ENCODE measurements around the gene ENDOV.

Gene ENDOV

DNA sequence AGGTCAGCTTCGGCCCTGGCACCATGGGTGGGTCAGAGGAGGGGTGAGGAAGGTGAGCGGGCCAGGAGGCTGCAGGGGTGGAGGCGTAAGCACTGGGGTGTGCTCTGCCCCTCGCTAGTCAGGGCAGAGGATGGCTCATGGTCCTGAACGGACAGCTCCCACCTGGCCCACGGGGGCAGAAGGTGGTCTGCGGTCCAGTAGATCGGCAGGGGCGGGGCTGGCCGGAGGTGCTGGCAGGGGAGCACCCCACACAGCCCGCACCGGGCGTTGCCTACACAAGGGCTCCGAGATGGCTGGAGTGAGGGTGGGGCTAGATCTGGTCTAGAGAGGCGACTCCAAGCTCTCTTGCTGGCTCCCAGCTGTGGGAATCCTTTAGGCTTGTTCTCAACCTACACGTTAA lies 53.3 kb downstream of the ENDOV start:
- DNase-seq (ENCODE audit: low read depth): no peak

DNA sequence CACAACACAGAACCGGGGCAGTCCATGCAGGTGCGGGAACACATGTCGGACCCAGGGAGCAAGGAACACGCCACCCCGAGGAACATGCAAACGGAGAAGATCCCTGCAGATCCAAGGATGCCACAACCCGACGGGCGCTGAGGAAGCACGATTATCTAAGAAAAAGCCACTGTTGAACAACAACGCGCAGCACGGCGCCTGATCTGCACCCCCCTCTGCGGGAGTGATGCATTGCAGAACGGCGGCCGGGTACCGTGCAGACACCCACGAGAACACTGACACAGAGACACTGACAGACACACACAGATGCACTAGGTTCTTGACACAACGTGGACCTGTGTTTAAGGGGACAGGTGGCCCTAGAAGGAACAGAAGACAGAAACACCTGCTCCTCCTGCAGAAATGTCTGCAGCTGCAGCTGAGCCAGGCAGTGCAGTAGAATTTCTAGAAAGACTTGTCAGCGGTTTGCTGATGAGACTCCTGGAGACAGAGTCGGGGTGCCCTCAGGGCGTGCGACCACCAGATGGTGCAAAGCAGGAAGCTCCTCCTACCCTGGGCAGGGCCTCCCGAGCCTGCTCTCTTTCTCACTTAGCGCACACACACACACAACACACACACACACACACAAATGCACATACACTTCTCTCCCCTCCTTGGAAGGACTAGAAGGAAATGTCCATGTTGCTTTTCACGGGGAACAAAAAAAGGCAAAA lies 54.0 kb downstream of the ENDOV start:
- DNase-seq (ENCODE audit: low read depth): no peak

DNA sequence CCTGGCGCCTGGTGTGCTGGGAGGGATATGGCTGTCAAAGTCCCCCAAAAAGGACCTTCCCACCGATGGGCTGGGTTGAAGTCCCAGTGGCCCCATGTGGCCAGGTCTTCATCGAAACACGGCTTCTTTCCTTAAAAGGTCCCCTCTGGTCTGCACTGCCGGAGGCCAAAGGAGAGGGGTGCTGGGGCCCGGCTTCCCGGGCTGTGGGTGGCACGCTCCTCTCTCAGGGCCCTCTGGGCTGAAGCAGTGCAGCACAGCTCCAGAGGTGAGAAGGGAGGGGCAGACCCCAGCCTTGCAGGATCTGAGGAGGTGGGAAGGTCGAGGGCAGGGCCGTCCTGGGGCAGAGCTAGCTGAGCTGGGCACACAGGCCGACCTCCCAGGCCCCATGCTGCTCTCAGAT lies 54.7 kb downstream of the ENDOV start:
- DNase-seq (ENCODE audit: low read depth): no peak

DNA sequence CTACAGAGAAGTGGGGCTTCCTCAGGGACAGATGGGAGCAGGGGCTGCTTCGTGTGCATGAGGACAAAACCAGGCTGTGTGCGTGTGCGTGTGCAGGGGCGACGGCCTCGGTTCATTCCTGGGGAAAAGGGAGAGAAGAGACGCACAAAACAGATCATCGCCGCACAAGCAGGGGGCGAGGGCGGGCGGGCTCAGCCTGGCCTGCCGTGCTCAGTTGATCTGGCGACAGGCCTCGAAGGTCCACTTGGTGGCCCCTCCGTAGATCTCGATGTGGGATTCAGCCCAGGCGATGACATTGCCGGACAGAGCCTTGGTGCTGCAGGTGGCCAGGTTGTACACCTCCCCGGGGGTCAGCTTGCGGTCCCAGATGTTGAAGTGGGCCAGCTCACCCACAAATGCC lies 55.6 kb downstream of the ENDOV start:
- no peak for DNase-seq (ENCODE audit: low read depth)

DNA sequence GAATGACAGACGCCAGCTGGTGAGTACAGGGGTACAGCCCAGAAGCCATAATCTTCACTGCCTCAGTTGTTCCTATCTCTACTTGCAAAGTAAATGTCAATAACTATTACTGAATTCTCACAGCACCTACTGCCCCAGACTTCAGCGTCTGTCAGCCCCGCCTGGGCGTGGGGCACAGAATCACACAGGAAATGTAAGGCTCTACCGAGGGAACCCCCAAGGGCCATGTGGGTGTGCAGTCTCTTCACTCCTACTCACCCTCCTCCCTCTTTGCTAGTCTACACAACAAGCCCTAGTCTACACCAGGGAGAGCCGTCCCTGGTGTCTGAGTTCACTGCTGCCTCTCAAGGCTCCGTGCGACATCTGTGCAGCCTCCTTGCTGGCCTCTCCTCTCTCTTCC lies 57.0 kb downstream of the ENDOV start:
- no peak for DNase-seq (ENCODE audit: low read depth)

DNA sequence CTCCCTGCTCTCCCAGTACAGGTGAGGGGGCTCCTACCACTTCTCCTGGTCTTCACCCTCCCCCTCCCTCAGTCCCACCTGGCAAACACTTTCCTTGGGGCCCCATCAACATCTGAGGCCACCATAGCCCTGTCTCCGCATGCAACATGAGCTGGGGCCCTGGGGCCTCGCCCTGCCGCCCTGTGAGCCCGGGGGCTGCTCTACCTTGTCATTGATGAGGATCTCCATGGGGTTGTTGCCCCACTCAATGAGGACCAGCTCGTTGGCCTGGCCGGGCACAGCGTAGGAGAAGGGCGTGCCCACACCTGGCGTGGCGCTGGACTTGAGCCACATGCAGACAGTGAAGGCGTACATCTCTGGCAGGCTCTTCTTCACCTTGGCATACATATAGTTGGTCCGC lies 58.0 kb downstream of the ENDOV start:
- no peak for DNase-seq (ENCODE audit: low read depth)

DNA sequence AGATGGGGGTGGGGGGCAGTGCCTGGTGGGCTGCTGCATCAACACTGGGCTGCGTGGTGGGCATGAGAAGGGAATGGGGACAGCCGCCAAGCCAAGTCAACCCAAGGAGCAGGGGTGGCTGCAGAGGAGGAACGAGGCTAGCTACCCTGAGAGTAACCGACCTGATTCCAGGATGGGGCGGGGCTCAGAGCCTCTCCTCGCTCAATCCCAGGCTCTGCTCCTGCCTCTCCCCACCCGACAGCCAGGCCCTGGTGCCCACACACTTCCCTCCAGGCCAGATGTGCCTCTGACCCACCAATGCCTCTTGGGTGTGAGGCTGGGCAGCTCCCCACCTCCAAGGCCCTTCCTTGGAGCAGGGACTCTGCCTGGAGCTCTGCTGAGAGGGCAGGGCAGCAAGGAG lies 58.7 kb downstream of the ENDOV start:
- DNase-seq (ENCODE audit: low read depth): no peak

DNA sequence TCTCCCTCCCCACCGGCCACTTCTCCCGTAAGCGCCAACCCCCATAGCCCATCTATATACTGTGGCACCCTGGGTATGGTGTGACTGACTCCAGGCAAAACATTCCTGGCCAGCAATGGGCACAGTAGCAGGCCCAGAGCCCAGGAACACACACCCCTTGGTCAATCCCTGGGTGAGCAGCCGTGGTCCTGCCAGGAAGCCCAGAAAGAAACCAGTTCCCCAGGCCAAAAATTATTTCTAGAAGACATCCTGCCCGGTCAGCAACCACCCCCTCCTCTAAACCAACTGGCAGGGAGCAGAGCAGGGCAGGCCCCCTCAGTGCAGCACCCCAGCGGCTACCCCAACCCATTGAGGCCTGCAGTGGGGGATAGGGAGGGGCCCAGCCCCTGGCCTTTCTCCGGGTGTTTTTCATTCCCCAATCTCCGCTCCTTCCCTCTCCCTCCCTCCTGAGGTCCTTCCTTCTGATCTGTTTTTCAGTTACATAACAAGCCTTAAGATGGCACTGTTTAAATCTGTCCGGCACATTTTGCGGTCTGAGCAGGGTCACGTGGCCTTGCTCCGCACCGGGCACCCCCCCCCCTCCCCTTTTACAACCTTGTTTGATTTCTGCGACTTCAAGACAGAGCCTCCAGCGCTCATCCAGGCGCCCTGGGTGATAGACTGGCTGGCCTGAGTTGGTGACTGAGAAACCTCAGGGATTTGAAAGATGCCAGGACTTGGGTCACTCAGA lies 59.4 kb downstream of the ENDOV start:
- no peak for DNase-seq (ENCODE audit: low read depth)

DNA sequence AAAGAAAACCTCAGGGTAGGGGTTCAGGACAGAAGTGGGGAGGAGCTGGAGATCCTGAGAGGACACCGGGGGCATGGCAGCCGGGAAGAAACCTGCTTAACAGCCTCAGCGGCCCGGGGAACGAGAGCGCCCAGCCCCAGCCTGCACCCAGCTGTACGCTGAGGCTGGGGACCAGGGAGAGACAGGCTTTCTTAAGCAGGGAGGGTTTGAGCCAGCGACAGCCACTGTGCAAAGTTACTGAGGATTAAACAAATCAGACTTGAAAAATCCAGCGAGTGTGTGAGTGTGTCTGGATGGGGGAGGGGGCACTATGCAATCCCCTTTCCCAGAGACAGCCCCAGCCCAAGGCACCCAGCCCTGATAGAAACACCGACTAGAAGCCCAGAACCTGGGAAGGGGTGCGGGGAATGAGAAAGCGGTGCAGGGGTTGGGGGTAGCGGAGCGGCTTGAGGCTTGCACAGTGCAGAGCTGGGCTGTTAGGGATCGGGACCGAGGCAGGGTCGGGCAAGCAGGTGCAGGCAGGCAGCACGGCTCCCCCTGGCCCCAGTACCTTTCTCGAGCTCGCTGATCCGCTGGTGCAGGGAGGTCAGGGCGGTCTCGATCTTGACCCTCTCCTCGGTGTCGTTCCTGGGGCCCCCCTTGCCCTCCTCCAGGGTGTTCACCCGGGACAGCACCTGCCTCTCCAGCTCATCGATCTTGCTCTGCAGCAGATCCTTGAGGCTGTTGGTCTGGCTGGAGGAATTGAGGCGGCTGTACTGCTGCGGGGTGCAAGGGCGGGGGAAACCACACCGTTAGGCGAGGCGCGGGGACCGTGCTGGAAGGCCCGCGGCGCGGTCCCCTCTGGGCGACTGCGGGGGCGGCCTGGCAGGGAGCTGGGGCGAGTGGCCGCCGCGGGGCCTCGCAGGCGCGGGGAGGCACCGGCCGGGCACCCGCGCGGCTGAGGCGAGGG lies 60.3 kb downstream of the ENDOV start:
- no peak for DNase-seq (ENCODE audit: low read depth)

DNA sequence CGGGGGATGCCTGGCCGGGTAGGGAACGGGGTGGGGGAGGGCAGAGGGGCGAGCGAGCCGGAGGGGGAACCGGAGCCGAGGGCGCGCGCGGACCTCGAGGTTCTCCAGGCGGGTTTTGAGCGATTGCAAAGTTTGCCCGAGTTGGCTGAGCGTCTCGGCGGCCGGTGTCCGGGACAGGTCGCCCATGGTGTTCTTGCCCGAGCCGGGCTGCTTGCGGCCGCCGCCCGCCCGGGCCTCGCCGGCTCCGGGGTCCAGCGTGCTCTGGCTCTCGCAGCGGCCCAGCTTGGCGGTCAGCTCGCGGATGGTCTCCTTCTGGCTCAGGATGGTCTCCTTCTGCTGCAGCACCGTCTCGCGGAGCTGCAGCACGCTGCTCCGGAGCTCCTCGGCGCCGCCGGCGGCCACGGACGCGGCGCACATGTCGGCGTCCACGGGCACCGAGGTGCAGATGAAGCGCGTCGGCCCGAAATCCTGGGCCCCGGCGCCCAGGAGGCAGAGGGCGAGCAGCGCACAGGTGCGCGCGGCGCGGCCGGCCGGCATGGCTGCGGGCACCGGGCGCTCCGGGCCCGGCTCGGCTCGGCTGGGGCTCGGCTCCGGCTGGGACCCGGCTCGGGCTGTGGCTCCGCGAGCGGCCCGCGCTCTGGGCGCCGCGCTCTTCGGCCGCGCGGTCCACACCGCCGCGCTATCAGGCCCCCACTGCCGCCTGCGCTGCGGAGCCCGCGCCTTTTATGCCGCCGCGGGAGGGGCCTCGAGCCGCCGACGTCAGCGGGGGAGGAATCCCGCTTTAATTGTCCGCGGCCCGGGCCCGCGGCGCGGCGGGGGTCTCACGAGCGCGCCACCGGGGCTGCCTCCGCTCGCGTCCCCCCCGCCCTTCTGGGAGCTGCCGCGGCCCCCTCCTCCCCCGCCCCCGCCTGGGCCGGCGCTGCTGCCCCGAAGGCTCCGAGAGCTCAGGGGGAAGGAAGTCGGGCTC lies 61.2 kb downstream of the ENDOV start, which contains the start of gene NPTX1:
TSS of gene NPTX1 (minus strand) at position 698 of the 967 bp plus-strand sequence. CDS start at position 537, 161 bp downstream.
- no peak for DNase-seq (ENCODE audit: low read depth)

DNA sequence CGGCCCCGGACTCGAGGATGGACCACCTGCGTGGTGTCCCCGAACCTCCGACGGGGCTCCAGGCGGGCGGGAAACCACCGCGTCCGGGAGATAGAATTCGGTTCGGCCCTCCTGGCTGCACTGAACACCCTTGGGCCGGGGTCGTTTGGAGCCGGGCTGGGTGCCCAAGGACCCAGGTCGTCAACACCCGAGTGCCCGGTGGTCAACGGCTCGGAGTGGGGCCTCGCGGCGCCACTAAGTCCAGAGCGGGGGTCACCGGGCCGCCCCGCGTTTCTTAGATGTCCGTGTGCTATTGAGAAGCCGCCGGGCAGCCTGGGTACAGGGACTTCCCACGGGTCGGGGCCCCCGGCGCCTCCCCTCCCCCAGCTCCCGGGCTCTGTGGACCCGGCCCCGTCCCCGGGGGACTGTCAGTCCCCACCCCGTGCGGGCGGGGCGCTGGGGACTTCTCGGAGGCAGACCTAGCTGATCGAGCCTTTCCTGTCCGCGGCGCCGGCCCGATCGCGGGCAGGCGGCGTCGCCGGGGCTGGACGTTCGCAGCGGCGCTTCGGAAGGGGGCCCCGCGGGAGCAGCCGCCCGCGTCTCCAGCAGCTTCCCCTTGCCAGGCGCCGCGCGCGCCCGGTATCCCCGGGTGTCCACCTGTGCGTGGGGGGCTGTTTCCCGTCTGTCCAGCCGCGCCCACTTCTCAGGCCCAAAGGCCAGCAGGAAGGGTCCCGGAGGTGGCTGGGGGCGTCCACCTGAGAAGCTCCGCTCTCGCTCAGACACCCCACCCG lies 62.1 kb downstream of the ENDOV start:
- no peak for DNase-seq (ENCODE audit: low read depth)

DNA sequence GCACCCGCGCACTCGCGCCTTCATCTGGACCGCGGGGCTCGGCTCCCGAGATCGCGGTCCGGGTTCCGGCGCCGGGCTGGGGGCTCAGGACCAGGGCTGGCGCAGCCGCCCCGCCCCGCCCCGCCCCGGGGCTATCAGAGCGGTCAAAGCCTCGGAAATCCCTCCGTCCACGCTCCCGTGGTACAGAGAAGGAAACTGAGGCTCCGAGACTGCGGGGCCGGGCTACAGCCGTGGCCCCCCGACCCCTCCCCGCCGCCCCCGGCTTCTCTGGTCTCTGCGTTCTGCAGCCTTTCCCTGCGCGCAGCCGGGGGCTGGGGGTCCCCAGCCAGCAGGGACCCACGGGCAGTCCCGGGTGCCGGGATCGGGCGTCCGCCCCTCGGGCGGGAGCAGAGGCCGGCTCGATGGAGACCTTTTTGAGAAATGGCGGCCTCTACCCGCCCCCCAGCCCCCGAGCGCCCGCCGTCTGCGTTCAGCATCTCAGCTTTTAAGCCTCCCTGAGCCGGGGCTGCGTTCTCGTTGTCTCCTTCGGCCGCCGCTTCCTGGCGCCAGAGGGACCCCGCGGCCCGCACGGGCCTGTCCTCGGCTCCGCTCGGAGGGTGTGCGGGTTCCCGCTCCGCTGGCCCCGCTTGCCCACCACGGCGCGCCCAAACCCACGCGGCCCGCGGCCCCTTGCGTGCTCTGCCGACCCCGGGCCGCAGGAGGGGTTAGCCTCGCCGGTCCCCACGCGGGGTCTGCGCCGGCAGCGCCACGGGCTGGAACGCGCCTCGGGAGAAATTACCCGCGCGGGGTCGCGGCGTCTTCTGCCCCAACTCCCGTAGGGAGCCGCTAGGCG lies 62.9 kb downstream of the ENDOV start:
- DNase-seq (ENCODE audit: low read depth): no peak

DNA sequence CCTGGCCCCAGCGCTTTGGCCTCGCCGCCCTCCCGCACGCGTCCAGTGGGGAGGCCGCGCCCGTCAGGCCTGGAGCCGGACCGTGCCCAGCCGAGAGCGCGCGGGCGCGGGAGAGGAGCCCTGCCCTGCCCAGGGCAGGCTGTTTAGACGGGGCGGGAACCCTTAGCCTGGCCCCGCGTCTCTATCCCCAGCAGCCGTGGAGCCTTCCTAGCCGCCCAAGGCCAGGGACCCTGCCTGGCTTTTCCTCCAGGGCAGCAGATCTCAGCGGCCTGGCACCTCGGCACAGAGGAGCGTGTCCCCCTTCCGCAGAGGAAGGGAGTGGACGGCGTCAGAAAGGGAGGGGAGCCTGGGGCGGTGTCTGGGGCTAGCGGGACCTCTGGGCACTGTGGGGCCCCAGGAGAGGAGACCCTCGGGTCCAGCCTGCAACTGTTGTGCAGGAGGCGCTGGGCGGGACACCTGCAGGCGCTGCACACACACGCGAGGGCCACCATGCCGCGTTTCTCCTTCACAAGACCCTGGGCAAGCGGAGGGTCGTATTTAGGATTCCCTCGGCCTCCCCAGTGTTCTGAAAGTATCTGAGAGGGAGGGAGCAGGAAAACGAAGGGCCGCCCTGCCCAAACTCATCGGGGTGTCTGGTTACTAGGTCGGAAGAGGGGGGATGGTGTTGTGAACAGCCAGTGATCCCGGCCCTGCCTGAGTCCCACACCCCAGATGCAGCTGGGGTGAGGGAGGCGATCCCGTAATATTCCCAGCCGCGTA lies 63.7 kb downstream of the ENDOV start:
- no peak for DNase-seq (ENCODE audit: low read depth)

DNA sequence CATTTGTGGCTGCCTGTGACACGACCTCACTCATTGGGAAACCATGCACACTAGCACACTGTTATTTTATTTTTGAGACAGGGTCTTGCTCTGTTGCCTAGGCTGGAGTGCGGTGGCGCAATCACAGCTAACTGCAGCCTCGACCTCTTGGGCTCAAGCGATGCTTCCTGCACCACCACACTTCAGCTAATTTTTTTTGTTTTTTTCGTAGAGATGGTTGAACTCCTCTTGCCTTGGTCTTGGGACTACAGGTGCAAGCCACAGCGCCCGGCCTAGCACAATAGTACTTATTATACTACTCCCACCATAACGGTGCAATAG lies 64.2 kb downstream of the ENDOV start:
- DNase-seq (ENCODE audit: low read depth): no peak

DNA sequence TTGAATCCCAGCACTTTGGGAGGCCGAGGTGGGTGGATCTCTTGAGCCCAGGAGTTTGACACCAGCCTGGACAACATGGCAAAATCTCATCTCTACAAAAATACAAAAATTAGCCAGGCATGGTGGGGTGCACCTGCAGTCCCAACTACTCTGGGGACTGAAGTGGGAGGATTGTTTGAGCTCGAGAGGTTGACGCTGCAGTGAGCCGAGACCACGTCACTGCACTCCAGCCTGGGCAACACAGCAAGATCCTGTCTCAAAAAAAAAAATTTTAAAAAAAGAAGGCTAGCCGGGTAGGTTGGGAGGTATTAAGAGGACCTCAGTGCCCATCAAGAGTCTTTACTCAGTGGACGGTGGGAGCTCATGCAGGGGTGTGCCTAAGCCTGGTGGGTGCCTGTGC lies 65.3 kb downstream of the ENDOV start:
- no peak for DNase-seq (ENCODE audit: low read depth)

DNA sequence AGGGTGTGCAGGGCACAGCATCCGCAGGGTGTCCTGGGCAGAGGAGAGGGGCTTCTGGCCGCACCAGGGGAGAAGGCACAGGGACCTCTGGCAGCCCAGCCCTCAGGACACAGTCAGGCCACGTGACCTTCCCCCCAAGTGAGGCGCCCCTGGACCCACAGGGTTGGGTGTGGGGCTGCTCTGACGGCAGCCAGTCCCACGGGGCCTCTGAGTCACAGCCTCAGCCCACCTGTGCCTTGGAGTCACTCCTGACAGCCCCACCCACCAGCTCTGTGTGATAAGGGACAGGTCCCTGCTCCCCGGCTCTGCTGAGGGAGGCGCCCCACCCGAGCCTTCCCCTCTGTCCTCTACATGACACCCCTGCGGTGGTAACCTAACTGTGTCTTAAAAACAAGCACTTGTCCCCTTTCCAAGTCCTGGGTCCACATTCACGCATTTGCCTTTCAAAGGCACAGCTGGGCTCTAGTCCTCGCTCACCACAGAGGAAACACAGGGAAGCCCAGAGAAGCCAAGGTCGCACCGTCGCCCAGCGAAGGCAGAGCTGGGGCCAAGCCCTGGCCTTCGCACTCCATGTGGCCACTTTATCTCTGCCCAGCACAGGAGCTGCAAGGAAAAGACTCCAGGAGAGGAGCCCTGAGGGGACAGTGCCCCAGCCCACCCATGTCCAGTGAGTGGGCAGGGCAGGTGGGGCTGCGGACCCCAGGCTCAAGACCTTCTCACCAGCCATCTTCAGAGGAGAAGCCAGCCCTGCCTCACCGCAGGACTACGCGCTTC lies 66.5 kb downstream of the ENDOV start:
- DNase-seq (ENCODE audit: low read depth): no peak

DNA sequence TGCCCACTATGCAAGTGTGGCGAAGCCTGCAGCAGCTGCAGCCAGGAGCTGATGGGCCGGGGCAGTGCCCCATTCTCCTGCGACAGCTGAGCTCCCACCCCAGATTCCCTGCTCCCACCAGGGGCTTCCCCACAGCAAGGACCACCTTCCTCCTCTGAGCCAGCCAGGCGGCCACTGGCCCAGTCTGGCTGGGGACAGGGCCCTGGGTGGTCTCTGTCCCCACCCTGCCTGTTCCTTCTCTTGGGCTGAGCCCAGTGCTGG lies 67.0 kb downstream of the ENDOV start:
- no peak for DNase-seq (ENCODE audit: low read depth)

DNA sequence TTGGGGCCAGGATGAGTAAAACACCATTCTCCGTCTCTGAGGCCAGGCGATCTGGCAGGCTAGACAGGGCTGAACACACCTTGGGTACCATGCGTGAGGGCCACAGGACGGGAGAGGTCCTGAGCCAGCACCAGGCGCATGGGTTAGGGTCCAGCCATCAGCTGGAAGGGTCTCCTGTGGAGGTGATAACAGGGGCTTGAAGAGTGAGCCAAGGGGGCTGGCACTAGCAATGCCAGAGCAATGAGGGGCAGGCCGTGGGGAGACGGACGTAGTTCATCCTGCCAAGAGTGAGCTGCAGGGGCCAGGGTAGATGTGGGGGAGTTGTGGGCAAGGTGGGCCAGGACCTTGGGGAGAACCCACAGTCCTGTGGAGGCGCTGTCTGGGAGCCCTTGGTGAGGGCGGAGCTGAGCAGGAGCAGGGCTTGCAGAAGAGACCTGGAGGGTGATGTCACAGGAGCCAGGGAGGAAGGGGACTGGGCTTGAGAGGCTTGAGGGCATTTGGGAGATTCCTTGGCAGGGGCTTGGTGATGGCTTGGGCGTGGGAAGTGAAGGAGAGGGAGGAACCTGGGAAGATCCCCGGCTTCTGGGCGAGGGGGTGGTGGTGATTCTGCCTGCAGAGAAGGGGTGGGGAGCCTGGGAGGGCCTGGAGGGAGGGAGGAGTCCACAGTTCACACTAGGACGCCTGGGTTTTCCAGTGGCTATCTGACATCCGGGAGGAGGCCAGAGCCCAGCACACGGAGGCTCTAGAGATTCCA lies 67.8 kb downstream of the ENDOV start:
- DNase-seq (ENCODE audit: low read depth): no peak
